Loucy (cell line): Measurements from ENCODE around the gene TMEM256.

ENCODE experiments used
- H2AFZ ChIP-seq: fragments of 200-600 bp; sonication (generic); 2 replicates; pipeline ENCODE4 v1.6.0; 2016; ENCODE audit warnings: antibody characterized with exemption, mild to moderate bottlenecking, low read length, moderate library complexity
- H3F3A ChIP-seq: fragments of 200-600 bp; 2 replicates; pipeline ENCODE4 v1.6.0; 2016; ENCODE audit warnings: antibody characterized with exemption, low read depth, mild to moderate bottlenecking
- H3K27me3 ChIP-seq: fragments of 200-600 bp; sonication (generic); 2 replicates; pipeline ENCODE4 v1.6.1; 2014; ENCODE audit warnings: low read length, mild to moderate bottlenecking; ENCODE audit not compliant: insufficient read depth, poor library complexity, severe bottlenecking
- H3K36me3 ChIP-seq: fragments of 200-600 bp; sonication (generic); 2 replicates; pipeline ENCODE4 v1.6.1; 2016; ENCODE audit warnings: low read length; ENCODE audit not compliant: insufficient read depth
- H3K4me1 ChIP-seq: fragments of 200-600 bp; sonication (generic); 2 replicates; pipeline ENCODE4 v1.5.1; 2014; ENCODE audit warnings: low read length, mild to moderate bottlenecking; ENCODE audit not compliant: insufficient read depth, poor library complexity, severe bottlenecking
- H3K4me2 ChIP-seq: fragments of 200-600 bp; sonication (generic); 2 replicates; pipeline ENCODE4 v1.6.0; 2014; ENCODE audit warnings: antibody characterized with exemption, low read length, low read depth, mild to moderate bottlenecking; ENCODE audit not compliant: poor library complexity, severe bottlenecking
- H3K4me3 ChIP-seq: fragments of 200-600 bp; sonication (generic); 2 replicates; pipeline ENCODE4 v1.5.1; 2014; ENCODE audit warnings: low read length, mild to moderate bottlenecking, mixed read lengths; ENCODE audit not compliant: poor library complexity, severe bottlenecking
- H3K79me2 ChIP-seq: fragments of 200-600 bp; sonication (generic); 2 replicates; pipeline ENCODE4 v1.6.1; 2014; ENCODE audit warnings: low read length; ENCODE audit not compliant: insufficient read depth
- H3K9ac ChIP-seq: fragments of 200-600 bp; sonication (generic); 2 replicates; pipeline ENCODE4 v1.6.0; 2014; ENCODE audit warnings: mild to moderate bottlenecking, low read depth, low read length, moderate library complexity; ENCODE audit not compliant: poor library complexity, severe bottlenecking
- H3K9me2 ChIP-seq: fragments of 200-600 bp; sonication (generic); replicated peaks from 2 replicates; pipeline ENCODE4 v1.6.1; 2016; ENCODE audit warnings: low read depth, low read length, mixed read lengths
- H3K9me3 ChIP-seq: fragments of 200-600 bp; sonication (generic); 2 replicates; pipeline ENCODE4 v1.6.1; 2014; ENCODE audit warnings: mild to moderate bottlenecking, antibody characterized with exemption, low read length, low read depth; ENCODE audit not compliant: insufficient read depth
- H4K20me1 ChIP-seq: fragments of 200-600 bp; sonication (generic); 2 replicates; pipeline ENCODE4 v1.6.0; 2014; ENCODE audit warnings: antibody characterized with exemption, low read length, mild to moderate bottlenecking; ENCODE audit not compliant: insufficient read depth, poor library complexity, severe bottlenecking
- EZH2phosphoT487 ChIP-seq: fragments of 200-600 bp; IDR thresholded peaks from 2 replicates; pipeline ENCODE4 v1.6.1; 2018; ENCODE audit warnings: antibody characterized with exemption, mild to moderate bottlenecking, moderate library complexity, borderline replicate concordance
- TF ChIP-seq, protein P1 (sequence below): fragments of 200-600 bp; sonication (generic); conservative IDR thresholded peaks from 2 replicates; pipeline ENCODE4 v1.5.1; 2014; ENCODE audit warnings: mild to moderate bottlenecking, antibody characterized with exemption, low read length

TMEM256 gene

DNA sequence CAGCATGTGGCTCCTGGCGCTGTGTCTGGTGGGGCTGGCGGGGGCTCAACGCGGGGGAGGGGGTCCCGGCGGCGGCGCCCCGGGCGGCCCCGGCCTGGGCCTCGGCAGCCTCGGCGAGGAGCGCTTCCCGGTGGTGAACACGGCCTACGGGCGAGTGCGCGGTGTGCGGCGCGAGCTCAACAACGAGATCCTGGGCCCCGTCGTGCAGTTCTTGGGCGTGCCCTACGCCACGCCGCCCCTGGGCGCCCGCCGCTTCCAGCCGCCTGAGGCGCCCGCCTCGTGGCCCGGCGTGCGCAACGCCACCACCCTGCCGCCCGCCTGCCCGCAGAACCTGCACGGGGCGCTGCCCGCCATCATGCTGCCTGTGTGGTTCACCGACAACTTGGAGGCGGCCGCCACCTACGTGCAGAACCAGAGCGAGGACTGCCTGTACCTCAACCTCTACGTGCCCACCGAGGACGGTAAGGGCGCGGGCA, 4.4 kb upstream of the TMEM256 start:
- no peaks in the 10 kb centered on the region for H3K27me3 ChIP-seq
- no peaks in the 10 kb centered on the region for H3F3A ChIP-seq
- no peaks in the 10 kb centered on the region for H3K9me2 ChIP-seq
- H3K4me3 ChIP-seq: no peak overlapping the region
- H3K4me1 ChIP-seq: peaks cover 13% of the 10 kb centered on the region
- no peak overlapping the region for H3K9ac ChIP-seq
- TF ChIP-seq, protein P1, sequence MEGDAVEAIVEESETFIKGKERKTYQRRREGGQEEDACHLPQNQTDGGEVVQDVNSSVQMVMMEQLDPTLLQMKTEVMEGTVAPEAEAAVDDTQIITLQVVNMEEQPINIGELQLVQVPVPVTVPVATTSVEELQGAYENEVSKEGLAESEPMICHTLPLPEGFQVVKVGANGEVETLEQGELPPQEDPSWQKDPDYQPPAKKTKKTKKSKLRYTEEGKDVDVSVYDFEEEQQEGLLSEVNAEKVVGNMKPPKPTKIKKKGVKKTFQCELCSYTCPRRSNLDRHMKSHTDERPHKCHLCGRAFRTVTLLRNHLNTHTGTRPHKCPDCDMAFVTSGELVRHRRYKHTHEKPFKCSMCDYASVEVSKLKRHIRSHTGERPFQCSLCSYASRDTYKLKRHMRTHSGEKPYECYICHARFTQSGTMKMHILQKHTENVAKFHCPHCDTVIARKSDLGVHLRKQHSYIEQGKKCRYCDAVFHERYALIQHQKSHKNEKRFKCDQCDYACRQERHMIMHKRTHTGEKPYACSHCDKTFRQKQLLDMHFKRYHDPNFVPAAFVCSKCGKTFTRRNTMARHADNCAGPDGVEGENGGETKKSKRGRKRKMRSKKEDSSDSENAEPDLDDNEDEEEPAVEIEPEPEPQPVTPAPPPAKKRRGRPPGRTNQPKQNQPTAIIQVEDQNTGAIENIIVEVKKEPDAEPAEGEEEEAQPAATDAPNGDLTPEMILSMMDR: no peak
- no peak for TF ChIP-seq EZH2phosphoT487
- H3K9me3 ChIP-seq: no peaks in the 10 kb centered on the region
- H3K4me2 ChIP-seq: no peak overlapping the region
- H2AFZ ChIP-seq: no peak overlapping the region
- no peaks in the 10 kb centered on the region for H3K79me2 ChIP-seq
- H4K20me1 ChIP-seq: peaks cover 3% of the 10 kb centered on the region
- H3K36me3 ChIP-seq: no peaks in the 10 kb centered on the region

DNA sequence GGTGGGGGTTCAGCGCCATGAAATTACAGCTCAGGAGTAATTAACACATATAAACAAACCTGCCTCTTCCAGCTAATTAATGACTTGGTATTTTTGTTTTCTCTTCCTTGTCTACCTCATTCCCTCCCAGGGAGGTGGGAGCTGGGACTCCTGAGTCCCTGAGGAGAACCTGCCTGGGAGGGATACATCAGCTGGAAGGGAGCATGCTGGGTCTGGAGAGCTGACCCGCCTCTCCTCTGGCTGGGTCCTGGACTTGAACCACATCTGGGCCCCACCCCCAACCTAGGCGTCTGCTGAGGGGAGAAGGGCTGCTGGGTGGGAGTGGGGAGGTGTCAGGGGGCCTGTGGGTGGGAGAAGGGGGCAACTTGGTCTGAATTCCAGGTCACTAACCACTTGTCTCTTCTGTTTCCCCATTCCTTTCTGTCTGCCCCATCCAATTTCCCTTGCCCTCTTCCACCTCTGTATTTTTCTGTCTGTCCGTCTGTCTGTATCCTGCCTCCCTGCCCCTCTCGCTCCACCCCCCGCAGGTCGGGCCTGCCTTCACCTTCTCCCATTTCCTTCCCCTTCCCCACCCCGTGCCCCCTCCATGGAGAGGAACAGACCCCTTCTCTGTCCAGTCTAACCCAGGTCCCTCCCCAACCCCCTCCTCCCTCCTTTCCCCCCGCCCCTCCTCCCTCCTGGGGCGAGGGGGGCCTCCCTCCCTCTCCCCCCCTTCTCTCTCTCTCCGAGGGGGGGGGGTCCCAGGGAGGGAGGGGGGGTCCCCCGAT, 3.8 kb upstream of the TMEM256 start, which contains the start of gene NLGN2:
Gene NLGN2 (plus strand): TSS at position 361 of the 767 bp plus-strand sequence. CDS start 411 bp downstream, outside the sequence.
- H3K4me3 ChIP-seq: no peak within 1 kb of the TSS
- H3K9me3 ChIP-seq: no peaks in the 10 kb centered on the region
- no peaks in the 10 kb centered on the region for H3K27me3 ChIP-seq
- peaks cover 3% of the 10 kb centered on the region for H4K20me1 ChIP-seq
- H3K9me2 ChIP-seq: no peaks in the 10 kb centered on the region
- TF ChIP-seq EZH2phosphoT487: no peak
- TF ChIP-seq, protein P1: no peak
- no peak within 1 kb of the TSS for H3K4me2 ChIP-seq
- H3K79me2 ChIP-seq: peaks cover 5% of the 10 kb centered on the region
- no peak within 1 kb of the TSS for H2AFZ ChIP-seq
- no peaks in the 10 kb centered on the region for H3F3A ChIP-seq
- H3K4me1 ChIP-seq: peaks cover 19% of the 10 kb centered on the region
- no peaks in the 10 kb centered on the region for H3K36me3 ChIP-seq
- no peak within 1 kb of the TSS for H3K9ac ChIP-seq

- no peak overlapping the region for H3K4me2 ChIP-seq
Observed at GRCh38 chr17:7407082-7407481, 3.2 kb upstream of the TMEM256 start.

More at GRCh38 chr17:7407082-7407481, 3.2 kb upstream of the TMEM256 start:
- Histone ChIP-seq H2AFZ (no peak overlapping the region), H3K9me2 (no peaks in the 10 kb centered on the region), H3K4me3 (no peak overlapping the region), H3F3A (no peaks in the 10 kb centered on the region), H3K79me2 (peaks cover 6% of the 10 kb centered on the region), H3K4me1 (peaks cover 20% of the 10 kb centered on the region), H4K20me1 (peaks cover 3% of the 10 kb centered on the region), H3K9me3 (no peaks in the 10 kb centered on the region), H3K9ac (no peak overlapping the region), H3K27me3 (no peaks in the 10 kb centered on the region), H3K36me3 (no peaks in the 10 kb centered on the region)
- TF ChIP-seq EZH2phosphoT487: no peak
- TF ChIP-seq, protein P1: no peak
